CD1c-positive myeloid dendritic cell (primary cell): Measurements from ENCODE around the gene SNAI3.
A peak's percentile ranks its signal among the peaks of the same experiment; 100 is the strongest.

Source experiments
- DNase-seq: peaks from one replicate; pipeline ENCODE4 v3.0.0-alpha.2; 2016; ENCODE audit errors: extremely low spot score

SNAI3 gene

DNA sequence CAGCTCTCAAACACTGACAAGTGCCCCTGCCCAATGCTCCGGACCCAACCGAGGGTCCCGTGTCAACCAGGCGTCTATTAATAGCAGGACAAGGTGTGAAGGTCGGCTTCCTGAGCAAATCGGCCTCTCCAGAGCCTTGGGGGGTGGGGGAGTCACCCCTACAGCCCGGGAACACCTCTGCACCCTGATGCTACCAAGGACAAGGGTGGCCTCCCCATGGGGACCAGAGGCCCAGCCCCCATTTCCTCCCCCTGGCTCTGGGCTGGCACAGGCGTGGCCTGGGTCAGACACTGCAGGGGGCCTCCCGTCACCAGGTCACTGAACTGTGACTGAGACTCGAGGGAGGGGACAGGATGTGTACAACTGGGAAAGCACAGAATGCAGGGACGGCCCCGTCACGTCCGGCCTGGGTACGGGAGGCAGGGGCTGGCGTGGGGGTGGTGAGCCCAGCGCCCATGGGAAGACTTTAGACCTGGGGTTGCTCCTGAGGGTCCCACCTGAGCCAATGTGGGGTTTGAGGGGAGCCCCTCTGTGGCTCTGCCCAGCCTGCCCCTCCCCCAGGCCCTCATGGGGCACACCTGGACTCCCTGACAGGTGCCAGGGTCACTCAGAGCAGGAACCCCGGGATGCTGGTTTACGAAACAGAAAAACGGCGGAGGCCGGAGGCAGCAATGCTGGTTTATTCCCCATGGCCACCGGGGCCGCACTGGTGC, 34.9 kb downstream of the SNAI3 start:
- DNase-seq: peak; percentile 43

DNA sequence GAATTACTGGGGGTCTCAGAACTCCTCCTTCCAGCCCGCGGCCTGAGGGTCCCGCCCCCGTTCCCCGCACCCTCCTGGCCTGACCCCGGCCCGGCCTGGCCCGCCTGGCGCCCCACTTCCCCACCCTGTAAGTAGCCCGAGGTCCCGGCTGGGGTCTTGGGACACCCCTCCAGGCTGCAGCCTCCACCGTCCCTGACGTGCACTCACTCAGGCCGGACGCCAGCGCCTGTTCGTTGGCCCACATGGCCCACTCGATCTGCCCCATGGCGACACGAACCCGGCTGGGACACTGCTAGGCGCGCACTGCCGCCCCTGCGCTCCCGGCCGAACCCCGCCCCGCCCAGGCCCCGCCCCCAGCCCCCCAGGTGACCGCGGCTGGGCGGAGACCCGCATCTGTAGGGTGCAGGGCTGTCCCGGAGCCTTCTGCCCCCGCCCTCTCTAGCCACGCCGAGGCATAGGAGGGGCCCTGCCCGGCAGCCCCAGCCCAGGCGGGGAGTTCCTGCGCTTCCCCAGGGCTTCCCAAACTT, 35.5 kb downstream of the SNAI3 start, which contains the start of gene CYBA:
CYBA (minus strand) TSS at position 305 of the 527 bp plus-strand sequence; CDS start at position 265, 40 bp downstream.
- DNase-seq: peak; percentile 87

GRCh38 chr16:88649924-88650748, 36.2 kb downstream of the SNAI3 start:
- peak; percentile 48 for DNase-seq

GRCh38 chr16:88649195-88649923, 36.9 kb downstream of the SNAI3 start:
- no peak for DNase-seq

GRCh38 chr16:88647178-88648070, 38.9 kb downstream of the SNAI3 start:
- DNase-seq: no peak

GRCh38 chr16:88646345-88647034, 39.8 kb downstream of the SNAI3 start:
- no peak for DNase-seq

GRCh38 chr16:88645941-88646340, 40.4 kb downstream of the SNAI3 start:
- DNase-seq: no peak

- DNase-seq: no peak
These were observed 40.9 kb downstream of the SNAI3 start for GRCh38 chr16:88645455-88645854.

DNA sequence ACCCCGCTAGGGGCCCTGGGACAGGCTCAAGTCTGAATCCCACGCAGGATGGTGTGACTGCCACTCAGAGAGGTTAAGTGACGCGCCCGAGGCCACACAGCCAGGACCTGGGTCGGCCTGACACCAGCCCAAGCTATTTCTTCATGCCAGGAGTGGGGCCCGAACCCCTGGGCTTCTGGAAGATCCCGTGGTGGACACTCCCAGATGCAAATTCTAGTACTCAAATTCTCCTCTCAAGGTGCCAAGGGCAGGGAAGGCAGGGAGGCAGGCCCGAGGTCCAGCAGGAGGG, 42.7 kb downstream of the SNAI3 start:
- DNase-seq: no peak

- no peak for DNase-seq
These were observed 43.2 kb downstream of the SNAI3 start for GRCh38 chr16:88642881-88643643.

DNA sequence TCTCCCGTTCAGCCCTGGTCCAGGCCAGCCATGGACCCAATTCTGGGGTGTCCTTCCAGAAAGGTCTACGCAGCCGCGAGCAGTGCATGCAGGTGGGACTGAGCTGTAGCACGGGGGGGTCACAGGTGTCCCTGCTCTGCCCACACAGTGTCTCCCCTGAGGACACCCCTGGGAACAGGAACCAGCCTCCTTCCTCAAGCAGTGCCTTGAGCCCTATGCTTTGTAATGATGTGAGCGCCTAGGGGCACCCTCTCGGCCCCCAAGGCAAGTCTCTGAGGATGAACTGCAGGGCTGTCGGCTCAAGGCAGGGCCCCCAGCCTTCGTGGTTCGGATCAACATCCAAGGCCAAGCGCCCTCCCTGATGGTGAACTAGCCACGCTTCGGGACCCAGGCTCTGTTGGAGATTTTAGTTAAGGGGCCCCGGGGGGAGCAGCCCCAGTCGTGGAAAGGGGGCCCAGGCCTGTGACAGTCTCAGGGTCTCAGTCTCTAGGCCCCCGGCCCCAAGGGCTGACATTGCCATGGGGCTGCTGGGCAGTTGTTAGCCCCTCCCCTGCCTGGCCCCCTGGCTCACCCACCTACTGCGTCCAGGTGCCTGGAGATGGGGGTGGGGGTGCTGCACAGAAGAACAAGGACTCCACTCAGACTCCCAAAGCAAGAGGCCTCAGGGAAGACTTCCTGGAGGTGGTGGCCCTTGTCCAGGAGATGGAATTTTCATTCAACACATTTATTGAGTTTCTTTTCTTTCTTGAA, 45.6 kb downstream of the SNAI3 start:
- no peak for DNase-seq

- DNase-seq: no peak
These were observed 46.2 kb downstream of the SNAI3 start for GRCh38 chr16:88640039-88640495.

GRCh38 chr16:88639231-88640038, 46.9 kb downstream of the SNAI3 start:
- no peak for DNase-seq

DNA sequence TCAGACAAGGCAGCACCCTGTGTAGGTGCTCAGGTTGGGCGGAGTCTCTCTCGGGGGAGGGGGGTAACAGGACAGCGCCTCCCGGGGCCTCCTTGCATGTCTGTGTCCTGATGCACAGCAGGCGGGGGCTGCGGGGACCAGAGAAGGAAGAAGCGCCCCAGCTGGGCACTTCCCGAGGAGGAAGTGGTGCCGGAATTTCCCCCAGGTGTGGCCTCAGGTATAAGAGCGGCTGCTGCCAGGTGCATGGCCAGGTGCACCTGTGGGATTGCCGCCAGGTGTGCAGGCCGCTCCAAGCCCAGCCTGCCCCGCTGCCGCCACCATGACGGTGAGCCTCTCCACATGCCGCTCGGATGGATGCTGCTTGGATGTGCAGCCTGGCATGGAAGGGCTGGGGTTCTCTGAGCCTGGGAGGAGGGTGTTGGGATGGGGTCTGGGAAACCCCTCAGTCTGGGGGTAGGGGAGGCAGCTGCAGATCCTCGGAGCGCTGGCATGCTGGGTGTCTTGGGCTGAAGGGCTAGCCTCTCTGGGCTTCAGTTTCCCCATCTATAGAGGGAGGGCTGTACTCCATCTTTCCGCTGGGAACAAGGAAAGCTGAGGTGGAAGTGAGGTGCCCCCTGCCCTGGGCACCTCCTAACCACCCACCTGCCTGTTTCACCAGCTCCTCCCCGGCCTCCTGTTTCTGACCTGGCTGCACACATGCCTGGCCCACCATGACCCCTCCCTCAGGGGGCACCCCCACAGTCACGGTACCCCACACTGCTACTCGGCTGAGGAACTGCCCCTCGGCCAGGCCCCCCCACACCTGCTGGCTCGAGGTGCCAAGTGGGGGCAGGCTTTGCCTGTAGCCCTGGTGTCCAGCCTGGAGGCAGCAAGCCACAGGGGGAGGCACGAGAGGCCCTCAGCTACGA, 47.7 kb downstream of the SNAI3 start, which contains the start of gene IL17C:
IL17C (plus strand) TSS at position 250 of the 908 bp plus-strand sequence; CDS start at position 320, 70 bp downstream.
- DNase-seq: no peak

- DNase-seq: no peak
These were observed 49.6 kb downstream of the SNAI3 start for GRCh38 chr16:88636488-88637265.

DNA sequence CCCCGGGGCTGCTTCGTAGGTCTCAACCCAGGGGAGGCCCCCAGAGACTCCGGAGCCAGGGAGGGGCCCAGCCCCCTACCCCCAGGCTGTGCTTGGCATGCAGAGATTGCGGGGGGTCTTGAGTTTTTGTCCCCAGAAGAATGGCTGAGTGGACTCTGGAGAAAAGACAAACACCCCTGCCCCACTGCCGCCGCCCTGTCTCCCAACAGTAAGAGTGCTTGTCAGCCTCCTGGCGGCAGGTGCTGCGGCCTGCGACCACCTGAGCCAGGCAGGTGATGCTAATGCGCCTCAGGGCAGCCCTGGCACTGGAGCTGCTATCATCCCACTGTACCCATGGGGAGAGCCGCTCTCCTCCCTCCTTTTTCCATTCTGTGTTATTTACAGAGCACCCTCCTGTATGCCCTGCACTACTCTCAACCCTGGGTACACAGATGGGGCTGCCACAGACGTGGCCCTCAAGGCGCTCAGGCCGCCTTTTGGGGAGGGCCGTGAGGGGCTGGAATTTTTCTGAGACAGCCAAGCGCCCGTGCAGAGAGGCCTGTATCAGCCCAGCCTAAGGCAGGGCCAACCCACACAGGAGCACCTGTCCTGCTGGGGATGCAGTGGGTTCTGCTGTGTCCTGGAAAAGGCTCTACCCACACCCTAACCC, 50.5 kb downstream of the SNAI3 start:
- no peak for DNase-seq
